ENCODE data around the gene FAAH. TPM values are rescaled to one million over a fixed set of nuclear protein-coding genes. Genes with fewer than 3 reads are reported as not detected.

FAAH gene
- total RNA-seq, 1 donor from 2014 or later = 0.72 TPM

DNA sequence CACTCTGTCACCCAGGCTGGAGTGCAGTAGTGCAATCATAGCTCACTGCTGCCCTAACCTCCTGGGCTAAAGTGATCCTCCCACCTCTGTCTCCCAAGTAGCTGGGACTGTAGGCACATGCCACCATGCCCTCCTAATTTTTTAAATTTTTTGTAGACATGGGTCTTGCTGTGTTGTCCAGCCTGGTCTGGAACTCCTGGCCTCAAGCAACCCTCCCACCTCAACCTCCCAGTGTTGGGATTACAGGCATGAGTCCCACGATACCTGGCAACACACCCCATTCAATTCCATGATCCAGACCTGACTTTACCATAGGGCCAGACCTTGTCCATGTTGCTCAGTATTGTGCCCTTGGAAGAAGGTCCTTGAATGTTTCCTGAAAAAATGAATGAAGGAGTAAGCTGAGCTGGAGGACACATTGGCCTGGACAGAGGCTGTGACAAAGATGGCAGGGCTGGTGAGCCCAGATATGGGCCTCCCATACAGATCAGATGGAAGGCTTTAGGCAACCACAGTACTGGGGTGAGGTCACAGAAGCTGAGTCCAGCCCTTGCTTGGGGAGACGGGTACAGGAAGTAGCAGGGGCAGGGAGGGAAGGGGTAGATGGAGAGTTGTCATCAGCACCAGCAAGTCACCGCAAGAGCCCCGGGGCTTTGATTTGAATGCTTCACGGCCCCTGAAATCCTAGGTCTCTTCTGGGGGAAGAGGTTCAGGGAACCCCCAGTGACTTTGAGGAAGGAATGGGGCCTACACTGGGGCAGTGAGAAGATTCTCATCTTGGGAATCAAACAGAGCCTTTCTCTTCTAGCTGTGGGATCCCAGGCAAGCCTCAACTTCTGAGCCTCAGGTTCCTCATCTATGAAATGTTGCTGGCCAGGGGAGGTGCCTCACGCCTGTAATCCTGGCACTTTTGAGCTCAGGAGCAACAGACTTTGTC, 55.4 kb downstream of the FAAH start:
- no peak for DNase-seq (ENCODE audit: low spot score)

DNA sequence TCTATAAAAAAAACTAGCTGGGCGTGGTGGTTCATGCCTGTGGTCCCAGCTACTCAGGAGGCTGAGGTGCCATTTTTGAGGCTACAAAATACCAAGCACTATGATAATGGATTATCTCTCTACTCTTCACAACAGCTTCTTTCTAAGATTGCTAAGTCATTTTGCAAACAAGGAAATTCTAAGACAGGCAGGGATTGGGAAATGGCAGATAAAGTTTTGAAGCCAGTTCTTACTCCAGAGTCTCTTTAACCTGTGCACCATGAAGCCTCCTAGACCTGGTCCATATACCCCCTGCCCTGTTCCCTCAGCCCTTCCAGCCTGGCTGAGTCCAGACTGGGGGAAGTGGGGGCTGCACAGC, 56.0 kb downstream of the FAAH start:
- no peak for DNase-seq (ENCODE audit: low spot score)

DNA sequence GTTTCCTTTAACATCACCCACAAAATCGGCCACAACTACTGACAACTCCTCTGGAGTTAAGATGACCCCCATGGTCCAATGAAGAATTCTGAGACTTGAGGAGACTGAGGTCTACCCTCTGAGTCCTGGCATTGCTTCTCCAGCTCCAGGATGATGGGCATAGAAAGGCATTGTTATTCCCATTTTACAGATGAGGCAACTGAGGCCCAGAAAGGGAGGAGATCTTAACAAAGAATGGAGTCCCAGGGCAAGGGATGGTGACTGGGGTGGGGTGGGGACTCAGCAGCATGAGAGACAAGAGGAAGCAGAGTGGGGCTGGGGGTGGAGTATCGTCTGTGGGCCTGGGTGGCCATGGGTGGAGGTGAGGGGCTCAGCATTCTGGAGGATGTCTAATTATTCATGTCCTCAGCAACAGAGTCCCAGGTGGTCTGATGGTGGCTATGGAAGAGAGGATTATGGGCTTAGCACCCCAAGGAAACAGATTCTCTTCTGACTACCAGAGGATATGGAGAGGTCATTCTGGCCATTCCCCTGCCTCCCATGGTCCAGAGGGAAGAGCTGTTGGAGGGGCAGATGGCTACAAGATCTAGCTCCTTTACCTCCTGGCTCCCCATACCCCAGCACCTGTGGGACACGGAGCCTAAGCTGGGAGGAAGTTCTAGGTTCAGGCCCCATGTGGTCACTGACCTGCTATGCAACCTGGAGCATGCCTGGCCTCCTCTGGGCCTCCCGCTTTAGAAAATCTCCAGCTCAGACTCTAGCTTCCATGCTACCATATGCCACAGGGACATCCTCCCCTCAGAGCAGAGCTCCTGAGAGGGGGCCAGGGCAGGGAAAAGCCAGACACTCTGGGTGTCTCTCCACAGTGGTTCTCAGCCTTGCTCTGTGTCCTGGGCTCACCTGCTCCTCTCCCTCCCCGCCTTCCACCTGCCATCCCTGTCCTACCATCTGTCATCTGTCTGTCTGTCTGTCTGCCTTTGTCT, 58.1 kb downstream of the FAAH start:
- no peak for DNase-seq (ENCODE audit: low spot score)

DNA sequence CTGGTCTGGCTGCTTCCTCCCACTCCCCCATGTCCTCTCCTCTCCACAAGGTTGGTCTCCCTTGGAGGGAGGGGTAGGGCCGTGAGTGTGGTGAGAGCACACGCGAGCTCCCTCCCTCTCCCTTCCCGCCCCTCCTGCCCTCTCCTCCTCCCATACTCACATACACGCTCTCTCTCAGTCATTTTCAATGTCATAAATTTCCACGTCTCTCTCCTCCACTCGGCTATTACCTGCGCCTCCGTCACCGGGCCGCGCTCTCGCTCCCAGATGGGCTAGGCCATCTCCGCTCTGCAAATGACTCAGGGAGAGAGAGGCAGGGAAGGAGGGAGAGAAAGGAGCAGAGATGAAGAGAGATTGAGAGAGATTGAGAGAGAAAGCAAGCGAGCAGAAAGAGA, 58.8 kb downstream of the FAAH start:
- no peak for DNase-seq (ENCODE audit: low spot score)

DNA sequence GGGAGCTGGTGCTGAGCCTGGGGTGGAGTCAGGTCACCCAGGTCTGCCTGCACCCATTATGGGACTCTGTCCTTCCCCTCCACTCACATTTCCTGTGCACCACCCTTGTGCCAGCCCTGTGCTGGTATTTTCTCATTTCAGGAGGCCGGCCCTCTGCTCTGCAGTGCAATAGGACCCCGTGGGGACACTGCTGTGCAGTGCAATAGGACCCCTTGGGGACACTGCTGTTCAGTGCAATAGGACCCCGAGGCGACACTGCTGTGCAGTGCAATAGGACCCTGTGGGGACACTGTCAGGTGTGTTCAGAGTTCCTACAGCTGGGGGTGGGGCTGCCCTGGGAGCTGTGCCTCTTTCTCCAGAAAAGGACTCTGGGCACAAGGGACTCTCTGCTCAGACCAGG, 59.3 kb downstream of the FAAH start:
- no peak for DNase-seq (ENCODE audit: low spot score)

DNA sequence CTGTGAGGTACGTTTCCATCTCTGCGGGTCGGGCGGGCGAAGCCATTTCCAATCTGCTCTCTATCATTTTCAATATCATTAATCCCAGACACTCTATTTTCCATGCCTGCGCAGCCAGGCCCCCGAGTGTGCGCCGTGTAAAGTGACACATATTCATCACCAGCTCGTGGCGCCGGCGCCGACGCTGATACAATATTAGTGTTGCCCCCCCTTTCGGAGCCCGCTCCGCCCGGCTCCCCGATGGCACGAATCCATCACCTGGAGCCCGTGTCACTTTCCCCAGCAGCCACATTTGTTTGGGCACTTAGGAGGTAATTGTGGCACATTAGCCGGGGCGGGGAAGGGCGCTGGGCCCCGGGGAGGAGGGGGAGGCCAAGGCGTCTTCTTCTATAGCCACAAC, 61.8 kb downstream of the FAAH start:
- DNase-seq (ENCODE audit: low spot score) = no peak

DNA sequence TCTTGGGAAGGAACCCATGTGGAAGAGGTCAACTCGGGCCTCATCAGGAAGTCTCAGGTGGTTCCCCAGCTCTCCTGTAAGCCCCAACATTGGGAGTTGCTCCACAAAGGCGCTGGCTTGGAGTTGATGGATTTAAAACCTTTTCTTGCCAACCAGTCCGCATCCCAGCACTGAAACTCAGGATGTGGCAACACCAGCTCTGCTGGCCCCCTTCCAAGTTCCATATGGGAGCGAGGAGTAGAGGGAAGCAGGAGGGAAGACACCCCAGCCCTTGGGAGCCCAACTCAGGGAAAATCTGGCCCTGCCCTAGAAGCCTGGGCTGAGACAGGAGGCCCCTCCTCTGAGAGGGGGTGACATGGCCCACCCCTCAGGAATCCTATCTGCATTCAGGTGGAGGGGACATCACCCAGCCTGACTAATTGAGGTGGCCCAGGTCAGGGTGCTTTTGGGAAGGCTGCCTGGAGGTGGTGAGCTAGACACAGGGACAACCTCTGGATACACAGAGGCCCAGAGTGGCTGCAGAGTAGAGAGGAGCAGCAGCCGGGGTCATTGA, 62.4 kb downstream of the FAAH start:
- no peak for DNase-seq (ENCODE audit: low spot score)

DNA sequence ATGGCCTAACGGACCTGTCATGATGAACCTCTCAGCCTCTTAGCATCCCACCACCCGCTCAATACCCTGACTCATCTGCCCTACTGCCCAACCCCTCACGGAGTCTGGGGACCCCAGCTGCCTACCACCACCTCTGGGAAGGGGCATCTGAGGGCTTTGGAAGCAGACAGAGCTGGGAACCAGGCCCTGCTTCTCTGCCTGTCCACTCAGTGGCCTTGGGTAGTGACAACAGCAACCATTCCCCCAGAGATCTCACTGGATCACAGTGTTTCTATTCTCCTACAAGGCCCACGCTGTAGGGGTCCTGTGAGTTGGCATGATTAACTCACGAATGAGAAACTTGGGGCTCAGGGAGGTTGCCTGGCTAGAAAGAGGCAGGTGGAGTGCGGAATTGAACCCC, 63.1 kb downstream of the FAAH start:
- no peak for DNase-seq (ENCODE audit: low spot score)

DNA sequence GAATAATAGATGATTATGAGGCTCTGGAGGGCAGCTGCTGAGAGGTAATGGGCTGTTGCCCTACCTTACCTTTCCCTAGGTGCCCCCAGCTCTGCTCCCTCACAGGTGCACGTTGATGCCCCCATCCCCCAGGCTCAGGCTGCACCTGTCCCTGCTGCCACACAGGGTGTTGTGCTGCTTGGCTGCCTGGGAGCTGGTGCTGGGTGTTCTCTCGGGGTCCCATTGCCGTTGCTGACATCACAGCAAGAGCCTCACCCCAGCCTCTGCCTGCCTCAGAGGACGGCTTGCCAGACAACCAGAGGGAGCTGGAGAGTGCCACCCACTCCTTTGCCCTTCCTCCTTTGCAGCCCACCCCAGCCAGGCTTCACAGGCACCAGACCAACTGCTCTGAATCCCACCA, 64.1 kb downstream of the FAAH start:
- DNase-seq (ENCODE audit: low spot score) = no peak

DNA sequence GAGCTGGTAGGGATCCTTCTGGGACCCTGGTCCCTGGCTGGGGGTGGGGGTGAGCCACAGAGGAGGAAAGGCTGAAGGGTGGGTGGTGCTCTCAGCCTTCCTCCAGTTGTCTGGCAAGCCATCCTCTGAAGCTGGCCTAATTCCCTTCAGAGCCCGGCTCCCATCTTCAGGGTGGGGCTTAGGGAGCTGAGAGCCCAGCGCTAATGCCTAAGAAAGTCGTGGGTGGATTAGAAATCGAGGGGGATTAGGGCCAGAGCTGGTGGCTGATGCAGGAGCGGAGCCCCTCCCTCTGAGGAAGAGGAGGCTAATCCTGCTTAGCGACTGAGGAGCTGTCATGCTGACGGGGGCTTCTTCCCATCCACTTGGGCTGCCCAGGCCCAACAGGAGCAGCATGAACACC, 64.7 kb downstream of the FAAH start:
- DNase-seq (ENCODE audit: low spot score) = no peak

DNA sequence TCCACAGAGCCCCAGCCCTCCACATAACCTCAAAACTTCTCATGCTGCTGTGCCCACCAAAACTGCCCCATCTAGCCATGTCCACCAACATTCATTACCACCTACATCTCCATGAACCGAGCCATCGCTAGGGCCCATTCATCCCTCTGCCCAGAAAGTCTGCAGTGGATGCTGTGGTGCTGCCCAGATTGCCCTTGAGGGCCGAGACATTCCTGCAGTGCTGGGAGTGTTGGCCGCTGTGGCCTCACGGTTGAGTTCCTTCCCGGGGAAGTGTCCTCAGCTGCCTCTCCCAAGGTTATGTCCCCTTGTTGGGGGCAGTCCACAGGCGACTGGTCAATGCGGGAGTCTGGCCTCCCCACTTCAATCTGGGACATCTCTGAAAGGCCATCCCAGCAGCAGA, 65.2 kb downstream of the FAAH start:
- DNase-seq (ENCODE audit: low spot score) = no peak

DNA sequence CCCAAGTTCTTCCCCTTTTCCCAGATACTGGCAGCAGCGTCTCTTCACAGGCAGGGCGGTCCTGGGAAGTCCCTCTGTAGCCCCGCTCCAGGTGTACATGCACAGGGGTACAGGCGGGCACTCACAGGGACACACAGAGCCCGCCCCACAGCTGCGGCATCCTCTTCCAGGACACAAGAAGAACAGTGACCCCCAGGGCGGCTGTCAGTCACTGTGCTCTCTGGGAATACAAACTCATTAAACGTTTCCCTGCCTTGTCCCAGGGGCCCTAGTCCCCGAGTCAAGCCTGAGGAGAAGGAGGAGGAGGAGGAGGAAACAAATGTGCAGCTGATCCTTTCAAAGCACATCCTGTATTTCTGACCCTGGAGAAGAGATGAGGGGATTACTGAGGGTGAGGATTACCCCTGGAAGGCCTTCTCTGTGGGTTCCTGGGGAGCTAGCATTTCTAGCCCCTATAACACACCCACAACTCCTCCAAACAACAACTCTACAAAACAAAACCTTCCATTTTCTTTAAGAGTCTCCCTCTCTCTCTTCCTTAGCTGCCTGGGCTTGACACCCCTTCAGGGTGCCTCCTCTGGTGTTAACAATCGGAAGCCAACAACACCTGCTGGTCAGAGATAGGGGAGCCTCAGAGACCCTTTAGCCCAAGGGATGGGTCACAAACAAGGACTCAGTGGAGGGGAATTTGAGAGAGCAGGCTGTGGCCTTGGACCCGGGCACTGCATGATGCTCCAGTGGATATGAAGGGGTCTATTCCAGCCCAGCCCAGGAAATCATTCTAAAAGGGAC, 67.1 kb downstream of the FAAH start:
- no peak for DNase-seq (ENCODE audit: low spot score)

DNA sequence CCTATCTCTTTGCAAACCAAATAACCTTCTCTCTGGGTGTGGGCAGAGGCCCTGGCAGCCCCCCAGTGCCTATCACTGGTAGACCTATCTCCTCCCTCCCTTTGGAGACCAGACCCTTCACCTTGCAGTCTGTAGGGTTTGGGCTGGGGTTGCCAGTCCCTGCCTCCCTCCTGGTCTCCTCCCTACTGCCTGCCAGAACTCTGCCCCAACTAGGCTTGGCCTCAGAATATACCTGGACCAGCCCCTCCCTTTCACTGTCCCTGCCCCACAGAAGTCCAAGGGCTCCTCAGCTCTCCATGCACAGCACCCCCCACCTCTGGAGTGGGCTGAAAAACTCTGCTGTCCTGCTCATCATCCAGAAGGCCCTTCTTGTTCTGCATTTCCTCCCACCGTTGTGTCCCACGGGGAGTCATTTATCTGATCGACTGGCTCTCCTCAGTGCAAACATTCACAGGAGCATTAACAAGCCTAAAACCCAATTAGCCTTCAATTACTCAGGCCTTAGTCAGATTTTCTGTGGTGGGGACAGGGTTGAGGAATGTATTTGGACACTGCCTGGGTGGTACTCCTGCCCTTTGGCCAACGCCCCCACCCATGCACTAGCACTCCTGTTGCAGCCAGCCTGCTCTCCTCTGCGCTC, 67.8 kb downstream of the FAAH start:
- no peak for DNase-seq (ENCODE audit: low spot score)

Other genes starting within 250 kb of the FAAH start
- gene TSPAN1, start 219.2 kb upstream of the FAAH start, total RNA-seq (ENCODE audit: insufficient read depth, low replicate concordance) = not detected
- not detected for gene P3R3URF, start 217.8 kb upstream of the FAAH start, total RNA-seq (ENCODE audit: insufficient read depth, low replicate concordance)
- gene POMGNT1, start 195.9 kb upstream of the FAAH start, total RNA-seq (ENCODE audit: insufficient read depth, low replicate concordance) = 31.5 TPM
- gene LURAP1, start 191.0 kb upstream of the FAAH start, total RNA-seq (ENCODE audit: insufficient read depth, low replicate concordance) = 4.3 TPM
- gene RAD54L, start 146.6 kb upstream of the FAAH start, total RNA-seq (ENCODE audit: insufficient read depth, low replicate concordance) = not detected
- 47.7 TPM for gene LRRC41, start 90.7 kb upstream of the FAAH start, total RNA-seq (ENCODE audit: insufficient read depth, low replicate concordance)
- 218 TPM for gene UQCRH, start 90.6 kb upstream of the FAAH start, total RNA-seq (ENCODE audit: insufficient read depth, low replicate concordance)
- 40.0 TPM for gene NSUN4, start 53.5 kb upstream of the FAAH start, total RNA-seq (ENCODE audit: insufficient read depth, low replicate concordance)
- 1.4 TPM for gene DMBX1, start 95.5 kb downstream of the FAAH start, total RNA-seq (ENCODE audit: insufficient read depth, low replicate concordance)
- not detected for gene KNCN, start 157.3 kb downstream of the FAAH start, total RNA-seq (ENCODE audit: insufficient read depth, low replicate concordance)
- gene MKNK1, start 210.0 kb downstream of the FAAH start, total RNA-seq (ENCODE audit: insufficient read depth, low replicate concordance) = 23.4 TPM
- 21.9 TPM for gene MOB3C, start 222.5 kb downstream of the FAAH start, total RNA-seq (ENCODE audit: insufficient read depth, low replicate concordance)